ENCODE measurements around the gene STARD13.

STARD13 gene

DNA sequence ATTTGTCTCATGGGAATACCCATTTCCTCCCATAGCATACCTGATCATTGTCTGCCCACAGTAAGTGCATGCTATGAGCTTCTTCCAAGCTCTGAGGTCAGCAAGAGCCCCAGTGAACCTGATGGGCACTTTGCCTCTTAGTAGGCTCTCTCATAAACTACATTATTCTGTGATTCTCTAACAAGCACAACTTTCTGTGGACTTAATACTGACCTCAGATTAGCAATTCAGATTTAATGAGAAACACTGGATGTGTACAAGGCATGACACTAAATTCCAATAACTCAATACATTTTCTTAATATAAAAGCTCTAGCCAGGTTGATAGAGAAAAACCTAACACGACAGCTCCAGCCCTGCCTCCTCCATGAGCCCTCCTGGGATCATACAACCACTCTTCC, 23.3 kb upstream of the STARD13 start:
- no peak for DNase-seq

DNA sequence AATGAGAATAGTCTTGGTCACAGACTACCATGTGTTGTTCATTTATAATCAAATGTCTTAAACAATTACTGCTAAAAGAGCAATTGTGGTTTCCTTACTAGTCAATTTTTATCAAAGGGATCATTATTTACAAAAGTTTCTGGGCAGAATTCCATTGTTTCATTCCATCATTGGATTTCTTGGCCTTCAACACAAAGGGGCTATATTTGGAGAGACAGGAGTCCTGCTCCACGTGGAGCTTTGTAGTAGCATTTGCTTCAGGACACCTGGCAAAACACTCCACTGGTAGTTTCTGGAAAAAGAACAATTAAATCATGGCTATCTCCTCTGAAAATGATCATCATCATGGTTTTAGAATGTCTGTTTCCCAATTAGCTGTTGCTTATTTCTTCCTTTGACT, 22.3 kb upstream of the STARD13 start:
- no peak for DNase-seq

DNA sequence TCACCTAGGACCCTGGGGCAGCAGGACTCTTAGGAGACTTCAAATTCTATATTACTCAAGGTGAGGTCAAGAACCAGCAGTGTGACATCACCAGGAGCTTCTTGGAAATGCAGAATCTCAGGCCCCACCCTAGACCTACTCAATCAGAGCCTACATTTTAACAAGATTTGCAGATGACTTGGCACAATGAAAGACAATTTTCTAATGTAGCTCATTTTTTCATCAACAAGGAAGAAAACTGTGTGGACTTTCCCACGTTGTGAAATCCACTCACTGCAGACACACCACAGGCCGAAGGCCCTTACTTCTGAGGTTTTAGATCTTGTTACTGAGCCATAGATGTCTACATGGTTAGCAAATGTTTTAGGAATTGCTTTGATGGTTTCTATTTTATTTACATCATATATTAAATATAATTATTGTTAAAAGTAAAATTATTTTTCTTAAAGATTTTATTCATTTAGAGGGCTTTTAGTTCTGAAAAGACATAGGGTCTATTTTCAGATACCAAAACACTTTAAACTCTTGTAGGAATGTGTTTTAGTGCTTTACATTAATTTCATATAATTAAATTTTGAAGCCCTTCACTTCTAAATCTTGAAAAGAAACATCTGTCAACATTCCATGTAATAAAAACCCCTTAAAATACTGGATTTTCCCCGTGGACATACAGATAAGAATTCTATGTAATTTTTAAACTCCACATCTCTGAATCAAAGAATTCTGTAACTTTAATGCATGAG, 18.5 kb upstream of the STARD13 start:
- no peak for DNase-seq

DNA sequence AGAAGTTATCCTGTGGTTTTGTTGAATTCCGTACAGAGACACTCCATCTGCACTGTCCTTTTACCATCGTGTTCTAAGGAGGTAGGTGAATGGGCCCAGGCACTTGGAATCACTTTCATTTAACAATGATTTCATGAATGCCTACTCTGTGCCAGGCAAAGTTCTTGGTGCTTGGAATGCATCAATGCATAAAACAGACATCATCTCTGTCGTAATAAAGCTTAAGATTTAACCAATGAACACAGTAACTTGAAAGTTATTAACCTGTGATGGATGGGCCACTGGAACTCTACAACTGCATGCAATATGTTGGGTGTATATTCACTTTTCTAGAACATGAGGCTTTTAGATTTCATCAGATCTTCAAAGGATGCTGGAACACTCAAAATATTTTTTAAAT, 14.1 kb upstream of the STARD13 start:
- no peak for DNase-seq

DNA sequence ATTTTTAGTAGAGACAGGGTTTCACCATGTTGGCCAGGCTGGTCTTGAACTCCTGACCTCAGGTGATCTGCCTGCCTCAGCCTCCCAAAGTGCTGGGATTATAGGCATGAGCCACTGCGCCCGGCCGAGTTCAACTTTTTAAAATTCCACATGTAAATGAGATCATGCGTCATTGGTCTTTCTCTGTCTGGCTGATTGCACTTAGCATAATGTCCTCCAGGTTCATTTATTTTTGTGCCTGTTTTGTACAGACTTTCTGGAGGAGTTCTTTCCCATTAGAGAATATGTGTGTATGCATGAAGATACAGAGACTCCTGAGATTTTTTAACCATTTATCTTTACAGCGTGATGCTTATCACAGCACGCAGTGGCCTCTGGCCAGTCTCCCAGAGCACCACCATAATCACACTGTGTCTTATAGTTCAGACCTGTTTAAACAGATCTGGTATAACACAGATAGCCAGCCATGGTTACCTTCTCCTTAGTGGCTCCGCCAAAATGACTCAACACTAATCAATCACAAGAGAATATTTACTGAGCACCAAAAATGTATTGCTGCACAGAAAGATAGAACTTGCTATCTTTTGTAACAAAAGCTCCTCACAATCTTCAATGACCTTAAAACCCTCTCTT, 11.4 kb upstream of the STARD13 start:
- DNase-seq, result no peak

DNA sequence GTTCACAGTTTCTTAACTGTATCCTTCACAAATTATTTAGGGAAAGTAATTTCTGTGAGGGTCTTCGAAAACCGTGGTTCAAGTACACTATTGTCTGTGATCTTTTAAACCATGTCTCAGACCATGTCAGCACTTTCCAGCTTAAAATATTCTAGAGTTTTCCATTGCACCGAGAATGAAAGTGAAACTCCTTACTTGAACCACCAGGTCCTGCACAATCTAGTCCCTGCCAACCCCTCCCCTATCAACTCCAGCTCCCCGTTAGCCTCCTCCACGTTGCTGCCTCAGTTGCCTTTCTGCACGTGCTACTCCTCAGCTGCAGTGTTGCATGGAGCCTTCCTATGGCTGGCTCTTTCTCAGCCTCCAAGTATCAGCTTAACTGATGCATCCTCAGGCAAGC, 7.2 kb upstream of the STARD13 start:
- no peak for DNase-seq

DNA sequence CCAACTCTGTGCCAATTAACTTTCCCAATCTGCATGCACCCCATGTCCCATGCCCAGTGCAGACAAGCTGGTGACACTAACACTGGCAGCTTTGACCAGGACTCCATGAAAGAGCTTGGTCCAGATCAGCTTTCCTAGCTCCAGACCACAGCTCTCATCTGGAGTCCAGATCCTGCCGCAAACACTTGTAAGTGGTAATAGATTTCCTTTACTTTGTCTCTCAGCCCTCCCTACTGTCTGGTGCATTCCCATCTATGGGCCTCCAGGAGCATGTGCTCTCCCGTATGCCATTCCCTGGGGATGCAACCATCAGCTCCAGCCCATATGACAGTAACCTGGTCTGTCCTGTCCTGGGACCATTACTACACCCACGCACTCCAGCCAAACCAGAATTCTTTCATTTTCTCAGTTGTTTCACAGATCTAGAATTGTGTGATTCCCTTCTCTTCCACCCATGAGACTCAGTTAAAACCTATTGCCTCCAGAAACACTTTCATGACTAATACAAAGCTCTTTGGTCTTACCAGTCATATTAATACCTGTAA, 4.9 kb upstream of the STARD13 start:
- no peak for DNase-seq

DNA sequence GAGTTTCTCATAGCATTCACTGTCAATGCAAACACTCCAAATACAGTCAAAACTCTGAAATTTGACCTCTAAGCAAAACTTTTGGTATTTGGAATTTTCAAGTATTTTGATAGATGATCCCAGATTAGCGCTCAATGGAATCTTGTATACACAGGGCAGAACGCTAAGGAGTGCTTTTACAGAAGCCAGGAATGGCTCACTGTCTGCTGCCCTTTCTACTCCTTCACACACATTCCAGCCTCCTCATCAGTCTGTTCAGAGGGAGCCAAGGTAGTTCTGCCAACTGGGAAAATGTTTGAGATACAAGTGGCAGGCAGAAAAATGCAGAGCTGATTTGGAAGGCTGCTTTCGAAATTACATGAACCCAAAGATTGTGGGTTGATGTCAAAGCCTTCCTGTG, 4.4 kb upstream of the STARD13 start:
- no peak for DNase-seq

DNA sequence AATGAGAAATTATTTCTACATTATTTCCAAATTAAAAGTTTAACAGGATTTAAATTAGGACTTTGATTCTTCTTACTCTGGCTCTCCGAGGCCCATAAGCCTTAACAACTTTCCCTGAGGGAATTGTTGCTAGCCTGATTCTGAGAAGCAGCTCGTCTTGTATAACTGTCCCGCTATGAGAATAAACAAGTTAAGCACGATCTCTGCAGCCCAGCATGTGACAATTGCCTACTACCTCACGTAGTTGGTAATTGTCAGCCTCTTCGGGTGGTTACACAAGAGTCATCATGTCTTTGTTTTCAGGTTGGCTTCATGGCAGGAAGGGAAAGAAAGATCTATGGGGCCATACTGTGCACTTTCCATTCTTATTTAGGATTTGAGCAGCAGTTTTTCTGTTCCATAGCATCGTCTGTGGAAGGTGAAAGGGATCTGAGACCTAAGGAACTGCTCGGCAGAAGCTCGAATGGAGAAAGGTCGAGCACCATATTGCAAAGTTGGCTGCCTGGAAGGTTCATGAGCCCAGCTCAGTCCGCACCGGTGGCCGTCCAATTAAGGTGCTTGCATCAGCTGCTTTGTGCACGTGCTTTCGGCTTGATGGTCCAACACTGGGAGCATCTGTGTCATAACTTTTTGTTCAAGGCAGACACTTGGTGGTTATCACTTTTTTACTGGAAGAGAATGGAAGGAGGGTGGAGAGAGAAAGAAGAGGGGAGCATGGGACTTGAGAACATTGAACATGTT, 1.8 kb upstream of the STARD13 start:
- no peak for DNase-seq

DNA sequence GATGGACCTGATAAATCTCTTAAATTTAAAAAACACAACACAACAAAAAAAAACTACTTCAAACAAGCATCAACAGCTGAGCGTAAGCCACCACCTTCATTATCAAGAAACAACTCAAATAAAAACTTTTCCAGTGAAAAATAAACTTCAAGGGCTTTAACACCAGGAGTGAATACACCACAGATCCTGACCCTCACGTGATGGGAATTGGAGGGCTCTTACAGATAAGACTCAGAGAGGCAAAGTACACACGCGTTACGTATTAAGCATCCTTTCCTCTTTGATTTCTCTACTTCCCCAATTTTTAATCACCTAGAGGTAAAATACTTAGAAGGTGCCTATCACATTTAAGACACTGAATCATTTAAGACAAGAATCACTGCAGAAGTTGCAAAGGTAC, 573 bp upstream of the STARD13 start:
- no peak for DNase-seq

DNA sequence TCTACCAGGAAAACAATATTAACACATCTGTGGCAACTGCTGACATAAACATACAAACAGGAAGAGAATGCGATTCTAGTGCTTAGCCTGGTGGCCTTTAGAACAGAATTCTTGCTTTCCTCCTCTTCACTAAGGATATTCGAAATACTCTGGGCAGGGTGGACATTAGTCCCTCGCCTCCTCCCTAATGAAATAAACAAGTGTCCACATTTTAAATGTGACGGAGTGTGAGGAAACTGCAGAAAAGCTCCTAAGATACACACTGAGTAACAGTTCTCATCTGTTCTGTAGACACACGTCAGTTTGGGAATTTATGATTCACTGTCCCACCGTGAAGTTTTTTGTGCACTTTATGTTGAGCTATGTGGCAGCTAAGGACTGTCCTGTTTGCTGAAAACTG, 639 bp downstream of the STARD13 start:
- no peak for DNase-seq

DNA sequence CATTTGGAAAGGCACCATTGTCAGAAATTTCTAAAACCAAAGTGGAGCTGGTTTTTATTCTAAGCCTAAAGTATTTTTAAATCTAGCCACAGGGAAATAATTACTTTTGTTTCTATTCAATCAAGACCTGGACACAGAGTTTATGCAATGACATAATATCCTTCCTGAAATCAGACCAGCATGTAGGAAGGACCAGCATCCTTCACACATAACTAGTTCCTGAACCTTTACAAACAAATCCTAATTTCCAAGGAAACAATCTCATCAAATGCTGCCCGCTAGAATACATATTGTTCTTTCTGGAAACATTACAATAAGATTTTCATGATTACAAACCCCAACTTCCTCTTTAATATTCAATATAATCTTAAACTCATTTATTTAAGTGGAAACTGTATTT, 1.5 kb downstream of the STARD13 start:
- DNase-seq, result no peak

DNA sequence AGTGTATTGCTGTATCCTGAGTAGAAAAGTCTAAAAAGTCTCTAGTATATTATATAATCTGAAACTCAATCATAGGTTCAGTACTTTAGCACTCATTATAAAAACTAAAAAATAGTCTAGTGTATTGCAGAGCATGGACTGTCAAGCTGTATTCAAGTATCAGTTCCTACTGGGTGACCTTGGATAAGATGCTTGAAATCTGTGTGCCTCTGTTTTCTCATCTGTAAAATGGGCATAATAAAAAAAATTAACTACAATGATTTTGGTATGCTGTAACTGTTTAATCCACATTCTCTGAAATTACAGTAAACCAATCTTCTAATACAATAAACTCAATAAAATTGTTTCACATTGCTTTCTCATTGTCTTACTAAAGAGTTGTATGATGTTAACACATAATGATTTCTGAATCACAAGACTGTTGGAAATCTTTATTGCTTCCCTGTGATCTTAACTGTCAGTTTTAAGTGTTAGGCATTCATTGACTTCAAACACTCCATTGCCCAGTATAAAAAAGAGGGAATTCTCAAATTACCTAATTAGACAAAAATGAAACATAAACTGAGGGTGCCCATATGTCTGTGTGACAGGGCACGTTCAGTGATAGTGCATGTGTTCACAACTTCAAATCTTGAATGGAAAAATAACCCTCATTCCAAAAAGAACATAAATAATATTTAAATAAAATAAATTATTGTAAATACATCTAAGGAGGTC, 2.2 kb downstream of the STARD13 start:
- DNase-seq, result no peak

DNA sequence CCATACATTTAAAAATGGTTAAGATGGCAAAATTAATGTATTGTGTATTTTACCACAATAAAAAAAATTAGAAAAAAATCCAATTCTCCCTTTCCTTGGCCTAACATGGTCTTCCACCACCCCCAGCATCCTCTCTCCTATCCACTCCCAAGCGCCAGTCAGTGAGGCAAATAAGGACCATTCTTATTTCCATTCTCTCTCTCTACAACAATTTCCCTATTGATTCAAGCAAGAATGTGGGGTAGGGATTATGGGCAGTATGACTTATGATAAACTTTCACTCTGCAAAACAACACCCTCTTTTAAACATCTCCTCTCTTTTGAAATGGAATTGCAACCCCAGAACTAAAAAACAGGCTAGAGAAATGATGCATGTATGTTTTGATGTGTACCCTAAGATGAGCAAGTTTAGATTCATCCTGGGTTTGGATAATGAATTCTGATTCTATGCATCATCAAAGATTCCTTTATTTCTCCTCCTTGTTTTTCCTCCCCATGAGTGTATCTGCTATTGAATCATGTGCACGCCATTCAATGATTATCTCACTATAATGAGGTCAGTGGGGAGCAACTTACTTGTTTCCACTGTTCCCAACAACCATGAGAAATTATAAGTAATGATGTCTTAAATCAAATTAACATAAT, 3.5 kb downstream of the STARD13 start:
- DNase-seq, result no peak

DNA sequence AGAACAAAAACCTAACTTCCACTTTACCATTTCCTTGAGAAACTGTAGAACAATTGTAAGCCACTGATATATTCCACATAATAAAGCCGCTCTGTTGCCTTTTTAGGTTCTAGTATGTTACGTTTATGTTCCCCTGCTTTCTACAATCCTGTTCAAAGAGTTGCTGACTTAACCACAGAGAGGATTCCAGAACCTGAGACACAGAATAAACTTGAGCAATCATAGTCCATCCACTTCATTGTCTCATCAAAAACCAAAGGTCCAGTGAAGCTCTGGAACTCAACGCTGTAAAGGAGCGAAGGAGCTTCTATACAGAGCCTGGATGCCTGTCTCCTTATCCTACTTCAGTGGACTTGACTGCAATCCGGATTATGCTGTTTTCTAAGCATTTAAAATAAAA, 4.6 kb downstream of the STARD13 start:
- DNase-seq, result no peak

DNA sequence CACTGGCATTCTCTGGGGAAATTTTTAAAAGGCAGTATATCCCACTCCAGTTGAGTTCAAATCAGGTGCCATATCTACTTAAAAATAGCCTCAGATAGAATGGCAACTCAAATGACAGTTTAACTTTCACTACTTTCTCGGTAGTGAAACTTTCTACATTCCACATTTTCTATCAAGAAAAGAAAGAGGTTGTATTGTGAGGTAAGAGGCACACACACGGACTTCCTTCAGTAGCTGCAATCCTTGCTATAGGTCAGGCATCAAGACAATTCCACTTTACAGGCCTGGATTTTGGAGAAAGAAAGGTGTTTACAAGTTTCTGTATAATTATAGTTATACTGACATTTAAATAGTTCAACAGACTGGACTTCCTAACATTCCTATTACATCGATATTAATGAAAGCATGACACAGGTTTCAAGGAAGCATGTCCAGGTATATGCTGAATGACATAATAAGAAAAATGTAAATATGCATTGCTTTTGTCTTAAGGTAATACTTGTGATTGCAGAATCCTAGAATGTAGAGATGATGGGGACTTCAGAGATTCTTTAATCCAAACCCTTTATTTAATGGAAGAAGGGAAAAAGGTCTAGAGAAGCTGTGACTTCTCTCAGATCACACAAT, 5.2 kb downstream of the STARD13 start:
- no peak for DNase-seq

DNA sequence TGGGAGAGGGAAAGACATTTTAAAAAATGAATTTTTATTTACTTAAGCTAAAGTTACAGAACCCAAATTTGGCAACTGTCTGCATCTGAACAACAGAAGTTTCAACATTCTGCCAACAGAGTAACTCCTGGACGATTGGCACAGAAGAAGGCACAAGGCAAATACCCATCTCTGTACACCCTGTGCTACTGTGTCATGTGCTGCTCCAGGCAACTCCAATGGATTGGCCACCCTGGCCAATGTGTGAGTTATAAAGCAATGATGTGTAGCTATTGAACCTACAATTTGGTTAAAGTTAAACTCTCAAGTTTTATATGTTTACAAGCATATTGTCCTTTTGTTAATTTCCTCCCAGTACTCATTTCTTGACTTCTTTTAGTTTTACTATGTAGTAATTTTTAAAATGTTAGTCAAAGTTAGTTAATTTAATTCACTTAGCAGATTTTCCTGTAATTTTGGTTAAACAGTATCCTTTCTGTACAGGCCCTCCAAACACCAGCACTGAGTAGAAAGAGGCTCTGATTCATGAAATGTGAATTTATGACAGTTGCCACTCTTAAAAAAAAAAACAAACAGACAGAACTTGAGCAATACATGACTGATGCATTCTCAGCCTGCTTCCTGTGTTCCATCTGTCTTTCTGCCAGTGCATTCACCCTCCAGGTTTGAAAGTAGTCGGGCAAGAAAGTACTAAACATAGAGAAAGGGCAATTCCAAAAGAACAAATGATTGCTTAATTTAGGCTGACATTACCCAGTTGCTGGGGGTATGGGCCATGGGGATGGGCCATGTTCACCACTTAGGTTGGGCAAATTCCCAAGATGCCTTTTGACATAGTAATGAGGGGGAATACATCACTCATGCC, 5.9 kb downstream of the STARD13 start:
- no peak for DNase-seq

DNA sequence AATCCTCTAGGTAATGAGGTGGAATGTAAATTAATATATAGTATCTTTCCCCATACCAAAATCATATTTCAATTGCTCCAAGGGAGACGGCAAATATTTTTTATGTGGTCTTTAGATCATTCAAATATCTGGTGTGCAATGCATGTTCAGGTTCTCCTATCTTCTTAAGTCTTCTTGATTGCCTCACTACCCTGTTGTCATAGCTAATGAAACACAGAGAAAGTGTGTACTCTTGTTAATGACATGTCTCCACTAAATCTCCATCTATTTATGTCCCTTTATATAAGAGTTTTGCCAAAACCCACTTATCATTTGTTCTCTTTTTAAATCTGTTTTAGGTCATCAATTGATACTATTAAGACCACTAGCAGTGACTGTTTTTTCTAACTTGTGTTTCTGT, 6.6 kb downstream of the STARD13 start:
- DNase-seq, result no peak

DNA sequence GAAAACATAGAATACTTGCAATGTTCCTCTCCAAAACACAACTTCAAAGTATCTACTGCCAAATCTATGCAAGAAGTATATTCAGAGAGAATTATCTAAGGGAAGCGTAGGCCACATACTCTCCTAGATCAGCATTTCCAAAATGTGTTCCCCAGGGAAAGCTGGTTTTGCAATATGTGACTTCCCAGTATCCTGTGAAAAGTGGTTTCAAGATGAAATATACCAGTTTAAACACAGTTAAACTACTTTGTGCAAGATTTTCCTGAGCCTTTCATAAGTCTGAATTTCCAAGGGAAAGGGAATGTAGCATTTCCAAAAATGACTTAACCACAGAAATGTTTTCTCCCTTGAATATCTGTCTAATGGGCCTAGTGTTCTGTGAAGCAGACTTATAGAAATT, 7.6 kb downstream of the STARD13 start:
- DNase-seq, result no peak

DNA sequence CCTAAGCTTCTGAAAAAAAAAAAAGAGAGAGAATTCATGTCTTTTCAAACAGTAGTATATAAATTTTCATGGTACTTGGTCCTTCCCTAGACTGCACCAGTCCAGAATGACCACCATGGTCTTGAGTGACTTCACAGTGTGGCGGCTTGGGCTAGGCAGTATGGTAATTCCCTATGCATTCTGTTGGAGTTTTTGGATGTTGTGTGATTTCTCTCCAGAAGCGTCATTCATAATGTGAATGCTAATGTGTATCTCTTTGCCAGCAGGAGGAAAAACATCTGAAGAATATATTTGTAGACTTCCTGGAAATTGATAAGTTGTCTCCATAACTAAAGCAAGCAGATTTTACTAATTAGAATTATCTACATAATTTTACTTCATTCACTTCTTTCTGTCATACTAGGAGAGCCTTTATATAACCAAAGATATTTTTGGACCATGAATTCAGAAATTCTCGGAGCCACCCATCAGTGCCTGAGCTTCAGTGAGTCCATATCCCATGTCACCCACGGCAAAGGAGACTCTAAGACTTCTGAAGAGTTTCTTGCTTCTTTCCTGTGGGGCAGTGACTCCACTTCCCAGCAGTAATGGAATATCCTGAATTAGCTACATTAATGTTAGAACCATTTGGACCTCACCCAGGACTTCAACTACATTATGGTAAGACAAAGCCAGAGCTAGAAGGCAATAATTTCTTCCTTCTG, 8.4 kb downstream of the STARD13 start:
- no peak for DNase-seq

DNA sequence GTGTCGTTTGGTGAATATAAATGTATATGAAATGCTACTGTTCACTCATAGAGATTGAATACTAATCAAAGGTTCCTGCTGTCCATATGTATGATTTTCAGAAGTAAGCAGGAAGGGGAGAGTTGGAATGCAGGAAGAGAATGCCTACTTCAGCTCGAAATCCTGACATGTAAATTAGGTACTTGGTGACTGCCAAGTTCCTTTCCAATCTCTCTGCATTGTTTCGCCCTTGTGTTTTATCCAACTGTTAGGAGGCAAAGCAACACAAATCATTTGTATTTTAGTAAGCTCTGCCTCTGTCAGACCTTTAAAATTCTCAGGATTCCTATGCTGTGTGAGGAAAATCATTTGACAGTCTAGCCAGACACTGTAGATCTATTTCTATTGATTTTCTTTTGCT, 9.0 kb downstream of the STARD13 start:
- no peak for DNase-seq

All from NCI-H2107 (cell line).